ENCODE measurements around the gene RAD51B.

The RAD51B gene

GRCh38 chr14:68639758-68640574 is 820.4 kb downstream of the RAD51B start:
- Histone ChIP-seq H3K36me3 (0 out of 2 replicates have a peak, but pooled peaks cover 4% of the 10 kb centered on the region), H3K4me2 (no peak overlapping the region), H3K9me3 (peaks cover 36% of the 10 kb centered on the region), H4K20me1 (no peaks in the 10 kb centered on the region), H3K27me3 (no peaks in the 10 kb centered on the region), H3K4me3 (no peak overlapping the region), H3K4me1 (peaks cover 42% of the 10 kb centered on the region), H3K9ac (no peak overlapping the region; the same call in 1 of the 2 replicates), H3K27ac (no peak overlapping the region)
- TF ChIP-seq Cebpa-rat (IDR thresholded peaks at IDR 0.05), result no peak

GRCh38 chr14:68643673-68644072 is 824.1 kb downstream of the RAD51B start:
- H3K4me3 ChIP-seq, result no peak overlapping the region
- TF ChIP-seq Cebpa-rat (IDR thresholded peaks at IDR 0.05), result no peak
- H3K27ac ChIP-seq, result no peak overlapping the region
- peaks cover 9% of the 10 kb centered on the region for H3K4me1 ChIP-seq
- no peaks in the 10 kb centered on the region for H4K20me1 ChIP-seq
- 0 out of 2 replicates have a peak, but pooled peaks cover 4% of the 10 kb centered on the region for H3K36me3 ChIP-seq
- H3K4me2 ChIP-seq, result no peak overlapping the region
- H3K27me3 ChIP-seq, result no peaks in the 10 kb centered on the region
- no peak overlapping the region for H3K9ac ChIP-seq
- H3K9me3 ChIP-seq, result peaks cover 36% of the 10 kb centered on the region

GRCh38 chr14:68644101-68644500 is 824.5 kb downstream of the RAD51B start:
- Histone ChIP-seq H3K4me1 (peaks cover 5% of the 10 kb centered on the region), H3K4me2 (no peak overlapping the region), H3K9me3 (peaks cover 36% of the 10 kb centered on the region), H3K9ac (no peak overlapping the region), H3K36me3 (0 out of 2 replicates have a peak, but pooled peaks cover 4% of the 10 kb centered on the region), H4K20me1 (no peaks in the 10 kb centered on the region), H3K4me3 (no peak overlapping the region), H3K27ac (no peak overlapping the region), H3K27me3 (no peaks in the 10 kb centered on the region)
- TF ChIP-seq Cebpa-rat (IDR thresholded peaks at IDR 0.05), result no peak

DNA sequence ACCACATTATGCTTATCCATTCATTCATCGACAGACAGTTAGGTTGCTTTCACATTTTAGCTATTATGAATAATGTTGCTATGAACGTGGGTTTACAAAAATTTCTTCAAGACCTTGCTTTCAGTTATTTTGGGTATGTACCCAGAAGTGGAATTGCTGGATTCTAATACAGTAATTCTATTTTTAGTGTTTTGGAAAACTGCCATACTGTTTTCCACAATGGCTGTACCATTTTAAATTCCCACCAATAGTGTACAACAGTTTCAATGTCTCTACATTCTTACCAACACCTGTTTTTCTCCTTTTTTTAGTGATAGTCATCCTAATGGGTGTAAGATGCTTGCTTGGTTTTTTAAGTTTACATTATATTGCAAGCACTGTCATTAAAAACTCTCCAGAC is 825.8 kb downstream of the RAD51B start:
- peaks cover 26% of the 10 kb centered on the region for H3K9me3 ChIP-seq
- no peak overlapping the region for H3K27ac ChIP-seq
- TF ChIP-seq Cebpa-rat (IDR thresholded peaks at IDR 0.05), result no peak
- 0 out of 2 replicates have a peak, but pooled peaks cover 6% of the 10 kb centered on the region for H3K36me3 ChIP-seq
- no peaks in the 10 kb centered on the region for H3K4me1 ChIP-seq
- H3K4me2 ChIP-seq, result no peak overlapping the region
- H3K9ac ChIP-seq, result no peak overlapping the region
- H3K4me3 ChIP-seq, result no peak overlapping the region
- H3K27me3 ChIP-seq, result no peaks in the 10 kb centered on the region
- no peaks in the 10 kb centered on the region for H4K20me1 ChIP-seq

GRCh38 chr14:68649476-68650189 is 830.1 kb downstream of the RAD51B start:
- no peaks in the 10 kb centered on the region for H3K27me3 ChIP-seq
- no peak overlapping the region for H3K9ac ChIP-seq
- peaks cover 5% of the 10 kb centered on the region; the same call in 1 of the 2 replicates for H3K36me3 ChIP-seq
- H3K4me1 ChIP-seq, result peaks cover 8% of the 10 kb centered on the region
- no peak for TF ChIP-seq Cebpa-rat (IDR thresholded peaks at IDR 0.05)
- H3K27ac ChIP-seq, result no peak overlapping the region
- H3K4me3 ChIP-seq, result no peak overlapping the region
- no peak overlapping the region for H3K4me2 ChIP-seq
- no peaks in the 10 kb centered on the region for H4K20me1 ChIP-seq
- peaks cover 5% of the 10 kb centered on the region; the same call in 1 of the 2 replicates for H3K9me3 ChIP-seq

GRCh38 chr14:68650404-68650994 is 830.9 kb downstream of the RAD51B start:
- Histone ChIP-seq H3K27ac (no peak overlapping the region), H3K4me3 (no peak overlapping the region), H4K20me1 (no peaks in the 10 kb centered on the region), H3K9me3 (peaks cover 5% of the 10 kb centered on the region; the same call in 1 of the 2 replicates), H3K9ac (no peak overlapping the region), H3K4me1 (peaks cover 16% of the 10 kb centered on the region), H3K27me3 (no peaks in the 10 kb centered on the region), H3K36me3 (peaks cover 5% of the 10 kb centered on the region; the same call in 1 of the 2 replicates), H3K4me2 (no peak overlapping the region)
- no peak for TF ChIP-seq Cebpa-rat (IDR thresholded peaks at IDR 0.05)

DNA sequence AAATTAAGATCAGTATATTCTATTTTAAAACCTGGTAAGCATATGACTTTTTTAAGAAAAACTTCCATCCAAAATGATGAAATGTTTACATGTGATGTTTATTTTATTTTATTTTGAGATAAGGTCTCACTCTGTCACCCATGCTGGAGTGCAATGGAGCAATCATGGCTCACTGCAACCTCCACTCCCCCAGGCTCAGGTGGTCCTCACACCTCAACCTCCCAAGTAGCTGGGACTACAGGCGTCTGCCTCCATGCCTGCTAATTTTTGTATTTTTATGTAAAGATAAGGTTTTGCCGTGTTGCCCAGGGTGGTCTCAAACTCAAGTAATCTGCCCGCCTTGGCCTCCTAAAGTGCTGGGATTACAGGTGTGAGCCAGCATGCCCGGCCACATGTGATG is 831.5 kb downstream of the RAD51B start:
- no peaks in the 10 kb centered on the region for H3K27me3 ChIP-seq
- TF ChIP-seq Cebpa-rat (IDR thresholded peaks at IDR 0.05), result no peak
- no peak overlapping the region for H3K9ac ChIP-seq
- H4K20me1 ChIP-seq, result no peaks in the 10 kb centered on the region
- H3K4me1 ChIP-seq, result peaks cover 22% of the 10 kb centered on the region
- H3K4me2 ChIP-seq, result no peak overlapping the region
- peaks cover 5% of the 10 kb centered on the region; the same call in 1 of the 2 replicates for H3K36me3 ChIP-seq
- peaks cover 5% of the 10 kb centered on the region; the same call in 1 of the 2 replicates for H3K9me3 ChIP-seq
- H3K4me3 ChIP-seq, result no peak overlapping the region
- no peak overlapping the region for H3K27ac ChIP-seq

DNA sequence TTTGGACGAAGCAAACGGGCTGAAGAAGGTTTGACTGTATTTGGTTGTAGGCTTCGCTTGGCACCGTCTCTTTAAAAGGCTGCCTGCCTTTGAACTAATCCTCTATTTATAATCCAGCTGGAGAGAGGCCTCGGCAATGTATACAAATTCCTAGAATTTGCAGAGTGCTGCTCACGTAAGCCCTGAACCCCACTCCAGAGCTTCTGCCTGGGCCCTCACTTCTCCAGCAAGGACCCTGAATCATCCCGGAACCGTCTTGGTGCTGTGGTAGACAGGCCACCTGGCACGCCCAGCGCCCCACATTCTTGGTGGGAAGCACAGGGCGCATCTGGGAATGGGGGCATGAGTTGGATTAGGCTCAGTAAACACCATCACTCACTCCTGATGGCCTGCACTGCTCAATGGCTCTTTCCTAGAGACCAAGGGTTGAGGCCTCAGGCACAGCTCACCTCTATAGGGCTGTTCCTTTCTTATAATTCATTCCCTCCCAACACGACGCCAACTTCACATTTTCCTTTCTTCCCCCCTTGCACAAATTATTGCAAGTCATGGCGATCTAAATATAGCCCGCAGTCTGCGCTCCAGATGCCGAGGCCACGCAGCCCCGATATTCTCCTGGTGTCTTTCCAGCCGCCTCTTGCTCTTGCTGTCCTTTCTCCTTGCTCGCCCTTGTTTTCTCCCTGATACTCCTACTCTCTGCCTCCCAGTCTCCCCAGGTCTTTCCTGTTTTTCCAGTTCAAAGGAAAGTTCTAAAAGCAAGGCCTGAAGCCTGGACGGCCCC is 832.3 kb downstream of the RAD51B start:
- no peaks in the 10 kb centered on the region for H4K20me1 ChIP-seq
- no peak overlapping the region for H3K9ac ChIP-seq
- no peaks in the 10 kb centered on the region for H3K27me3 ChIP-seq
- H3K27ac ChIP-seq, result no peak overlapping the region
- no peak overlapping the region for H3K4me3 ChIP-seq
- no peak overlapping the region for H3K4me2 ChIP-seq
- H3K36me3 ChIP-seq, result peaks cover 5% of the 10 kb centered on the region; the same call in 1 of the 2 replicates
- peaks cover 5% of the 10 kb centered on the region; the same call in 1 of the 2 replicates for H3K9me3 ChIP-seq
- TF ChIP-seq Cebpa-rat (IDR thresholded peaks at IDR 0.05), result no peak
- peaks cover 30% of the 10 kb centered on the region for H3K4me1 ChIP-seq

DNA sequence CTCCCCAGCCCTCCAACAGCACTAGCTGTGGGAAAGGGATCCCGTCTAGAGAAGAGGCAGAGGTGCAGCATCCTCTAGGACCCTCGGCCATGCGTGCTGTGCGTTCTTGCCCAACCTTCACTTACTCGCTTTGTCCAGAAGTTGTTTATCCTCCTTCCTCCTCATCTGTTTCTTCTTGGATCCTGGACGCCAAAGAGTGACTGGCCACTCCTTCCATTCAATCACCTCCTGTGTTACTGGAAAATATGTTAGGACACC is 832.8 kb downstream of the RAD51B start:
- H3K9me3 ChIP-seq, result peaks cover 5% of the 10 kb centered on the region; the same call in 1 of the 2 replicates
- H4K20me1 ChIP-seq, result no peaks in the 10 kb centered on the region
- H3K9ac ChIP-seq, result no peak overlapping the region
- H3K27me3 ChIP-seq, result no peaks in the 10 kb centered on the region
- H3K27ac ChIP-seq, result no peak overlapping the region
- H3K4me3 ChIP-seq, result no peak overlapping the region
- H3K4me2 ChIP-seq, result no peak overlapping the region
- TF ChIP-seq Cebpa-rat (IDR thresholded peaks at IDR 0.05), result no peak
- H3K4me1 ChIP-seq, result peaks cover 34% of the 10 kb centered on the region
- H3K36me3 ChIP-seq, result peaks cover 5% of the 10 kb centered on the region; the same call in 1 of the 2 replicates
